Measurements from ENCODE around the gene WWOX. TPM values are rescaled to one million over a fixed set of nuclear protein-coding genes. Genes with fewer than 3 reads are reported as not detected.

Gene WWOX
- total RNA-seq, 1 donor from 2014 or later = 29.6 TPM

- H3K4me3 ChIP-seq (ENCODE audit: low read depth, low read length) = no peak overlapping the region
- no peak for TF ChIP-seq CTCF (conservative IDR thresholded peaks at IDR 0.05; ENCODE audit: low read depth, low read length)
- no peak for DNase-seq (ENCODE audit: low read depth)
These were observed 124.9 kb downstream of the WWOX start for GRCh38 chr16:78224342-78224741.

GRCh38 chr16:78225919-78226318 lies 126.5 kb downstream of the WWOX start:
- no peak for DNase-seq (ENCODE audit: low read depth)
- no peak overlapping the region for H3K4me3 ChIP-seq (ENCODE audit: low read depth, low read length)
- no peak for TF ChIP-seq CTCF (conservative IDR thresholded peaks at IDR 0.05; ENCODE audit: low read depth, low read length)

- TF ChIP-seq CTCF (conservative IDR thresholded peaks at IDR 0.05; ENCODE audit: low read depth, low read length) = peak; percentile 42
- no peak for DNase-seq (ENCODE audit: low read depth)
- no peak overlapping the region for H3K4me3 ChIP-seq (ENCODE audit: low read depth, low read length)
These were observed 128.4 kb downstream of the WWOX start for GRCh38 chr16:78227855-78228254.

- no peak for TF ChIP-seq CTCF (conservative IDR thresholded peaks at IDR 0.05; ENCODE audit: low read depth, low read length)
- no peak overlapping the region for H3K4me3 ChIP-seq (ENCODE audit: low read depth, low read length)
- no peak for DNase-seq (ENCODE audit: low read depth)
These were observed 129.2 kb downstream of the WWOX start for GRCh38 chr16:78228704-78229103.

GRCh38 chr16:78230832-78231231 lies 131.4 kb downstream of the WWOX start:
- no peak for DNase-seq (ENCODE audit: low read depth)
- no peak overlapping the region for H3K4me3 ChIP-seq (ENCODE audit: low read depth, low read length)

GRCh38 chr16:78235168-78235800 lies 135.8 kb downstream of the WWOX start:
- no peak overlapping the region for H3K4me3 ChIP-seq (ENCODE audit: low read depth, low read length)
- peak; percentile 98 for TF ChIP-seq CTCF (conservative IDR thresholded peaks at IDR 0.05; ENCODE audit: low read depth, low read length)
- DNase-seq (ENCODE audit: low read depth) = no peak

More at GRCh38 chr16:78230832-78231231, 131.4 kb downstream of the WWOX start:
- no peak for TF ChIP-seq CTCF (conservative IDR thresholded peaks at IDR 0.05; ENCODE audit: low read depth, low read length)

GRCh38 chr16:78235876-78236275 lies 136.4 kb downstream of the WWOX start:
- TF ChIP-seq CTCF (conservative IDR thresholded peaks at IDR 0.05; ENCODE audit: low read depth, low read length) = no peak
- H3K4me3 ChIP-seq (ENCODE audit: low read depth, low read length) = no peak overlapping the region
- no peak for DNase-seq (ENCODE audit: low read depth)

Measured in epithelial cell of proximal tubule (primary cell).